SH-SY5Y (cell line): ENCODE measurements around the gene DLGAP1.

Experiments used
- GATA2 ChIP-seq: IDR thresholded peaks from 2 replicates; pipeline ENCODE4 v1.6.1; 2011; ENCODE audit warnings: mild to moderate bottlenecking, low read depth, low read length
- GATA3 ChIP-seq: IDR thresholded peaks from 2 replicates; pipeline ENCODE4 v1.6.1; 2011; ENCODE audit warnings: low read depth, mild to moderate bottlenecking, low read length, moderate library complexity

Gene DLGAP1

DNA sequence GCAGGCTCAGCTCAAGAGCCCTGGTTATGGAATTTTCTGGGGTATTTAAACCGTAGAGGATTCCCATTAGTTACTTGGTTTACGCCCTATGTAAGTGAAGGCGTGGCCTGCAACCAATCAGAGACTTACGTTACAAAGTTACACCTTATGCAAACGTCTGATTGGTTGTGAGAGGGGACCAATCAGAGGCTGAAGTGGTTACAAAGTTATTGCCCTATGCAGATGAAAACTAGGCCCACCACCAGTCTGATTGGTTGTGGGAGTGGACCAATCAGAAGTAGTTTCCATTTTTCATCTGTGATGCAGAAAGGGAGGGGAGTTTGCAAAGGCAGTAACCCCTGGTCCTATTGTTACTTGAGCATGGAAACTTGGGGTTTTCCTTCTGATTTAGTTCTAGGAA, 49.1 kb downstream of the DLGAP1 start:
- TF ChIP-seq GATA2 (no peak), GATA3 (no peak)

DNA sequence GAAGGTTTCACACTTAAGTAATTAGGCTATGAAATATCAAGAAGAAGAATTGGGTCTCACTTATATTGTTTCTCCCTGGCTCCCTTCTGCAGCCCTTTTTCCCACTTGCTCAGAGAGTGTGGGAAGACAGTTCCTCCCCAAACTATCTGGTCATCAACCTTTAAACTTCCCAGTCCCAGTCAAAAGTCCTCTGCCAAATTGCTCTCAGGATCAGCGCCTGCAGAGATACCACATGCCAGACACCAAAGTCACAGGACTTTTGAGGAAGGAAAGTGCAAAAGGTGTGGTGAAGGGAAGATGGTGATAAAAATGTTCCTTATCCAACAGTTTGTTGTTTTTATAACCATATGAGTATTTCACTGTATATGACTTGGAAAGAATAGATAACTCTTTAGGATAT, 51.3 kb downstream of the DLGAP1 start:
- no peak for TF ChIP-seq GATA2

DNA sequence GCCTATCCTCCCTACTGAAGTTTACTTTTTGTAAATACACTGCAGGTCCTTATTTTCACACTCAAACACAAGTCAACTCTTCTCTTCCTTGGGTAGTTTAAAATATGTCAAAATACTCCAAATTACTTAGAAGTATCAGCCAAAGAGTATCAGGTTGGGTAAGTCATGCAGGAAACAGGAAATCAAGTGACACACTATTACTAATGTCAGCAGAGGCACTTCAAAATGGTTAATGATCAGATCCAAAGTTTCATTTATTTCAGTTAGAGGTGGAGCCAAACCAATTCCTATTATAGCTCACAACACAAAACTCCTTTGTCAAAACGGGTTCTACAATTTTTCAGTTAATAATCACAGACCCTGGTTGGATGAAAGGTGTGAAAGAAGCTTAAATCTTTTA, 54.2 kb downstream of the DLGAP1 start:
- TF ChIP-seq GATA3 (no peak), GATA2 (no peak)

DNA sequence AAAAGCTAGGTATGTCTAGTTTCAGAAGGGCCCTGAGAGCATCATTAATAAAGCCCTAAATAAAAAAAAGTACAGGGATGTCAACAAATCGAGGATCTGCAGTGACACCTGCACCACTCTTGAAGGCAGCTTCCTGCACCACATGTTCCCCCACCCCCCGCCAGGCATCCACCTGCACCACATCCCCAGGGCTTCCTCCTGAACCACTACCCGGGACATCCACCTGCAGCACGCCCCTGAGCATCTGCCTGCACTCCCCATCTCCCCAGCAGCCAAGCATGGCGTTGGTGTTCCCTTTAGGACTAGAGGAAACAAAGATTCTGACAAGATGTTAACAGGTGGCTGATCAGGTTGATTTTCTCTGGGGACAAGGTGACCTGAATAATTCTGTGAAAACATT, 55.2 kb downstream of the DLGAP1 start:
- TF ChIP-seq GATA2 (no peak), GATA3 (no peak)

DNA sequence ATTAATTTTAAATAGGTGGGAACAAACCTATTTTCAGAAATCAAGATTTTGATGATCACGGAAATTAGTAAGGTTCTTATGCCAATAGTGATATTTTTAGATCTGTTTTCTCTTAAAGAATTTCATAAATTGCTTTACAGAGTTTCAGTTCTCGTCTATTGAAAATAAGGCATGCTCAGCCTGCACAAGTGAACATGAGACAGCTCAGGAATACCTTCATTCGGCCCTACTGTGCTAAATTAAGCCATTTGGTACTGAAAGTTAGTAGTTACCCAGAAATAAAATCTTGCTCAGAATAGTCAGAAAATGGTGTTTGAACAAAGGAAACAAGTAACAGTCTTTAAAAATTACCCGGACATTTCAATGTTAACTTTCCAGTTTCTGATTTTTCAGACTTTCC, 60.4 kb downstream of the DLGAP1 start:
- TF ChIP-seq GATA2 (no peak), GATA3 (no peak)

DNA sequence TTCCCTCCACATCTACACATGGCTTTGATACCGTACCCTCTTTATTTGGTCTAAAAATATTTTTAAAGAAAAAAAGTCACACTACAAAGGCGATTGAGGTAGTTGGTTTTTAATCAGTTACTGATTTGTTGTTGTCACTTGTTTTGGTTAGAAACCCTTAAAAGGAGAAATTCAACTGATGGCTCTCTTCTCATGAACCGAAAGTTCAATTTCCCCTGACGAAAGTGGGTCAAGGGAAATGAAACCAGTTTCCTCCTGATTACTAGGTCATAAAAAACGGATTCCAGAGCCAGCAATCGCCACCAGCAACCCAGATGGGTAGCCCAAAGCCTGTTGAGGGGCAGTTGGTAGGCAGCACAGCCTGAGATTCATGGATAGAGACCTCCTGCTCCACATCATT, 63.2 kb downstream of the DLGAP1 start:
- no peak for TF ChIP-seq GATA2
- no peak for TF ChIP-seq GATA3

DNA sequence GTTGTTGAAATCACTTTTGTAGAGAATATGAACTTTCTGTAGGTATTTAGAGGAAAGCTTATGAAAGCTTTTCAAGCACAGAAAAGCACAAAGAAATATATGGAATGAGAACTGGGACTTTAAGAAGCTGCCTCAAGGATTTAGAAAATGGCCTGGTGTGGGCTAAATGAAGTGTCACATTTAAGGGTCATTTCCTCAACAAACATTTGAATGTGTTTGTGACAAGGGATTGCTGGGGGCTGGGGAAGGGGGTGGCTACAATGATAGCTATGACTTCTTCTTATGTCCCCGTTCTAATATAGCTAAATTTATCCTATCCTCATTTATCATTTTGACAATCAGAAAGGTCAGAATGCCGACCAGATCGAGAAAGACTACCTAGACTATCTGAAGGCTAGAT, 69.2 kb downstream of the DLGAP1 start:
- TF ChIP-seq GATA3: no peak

DNA sequence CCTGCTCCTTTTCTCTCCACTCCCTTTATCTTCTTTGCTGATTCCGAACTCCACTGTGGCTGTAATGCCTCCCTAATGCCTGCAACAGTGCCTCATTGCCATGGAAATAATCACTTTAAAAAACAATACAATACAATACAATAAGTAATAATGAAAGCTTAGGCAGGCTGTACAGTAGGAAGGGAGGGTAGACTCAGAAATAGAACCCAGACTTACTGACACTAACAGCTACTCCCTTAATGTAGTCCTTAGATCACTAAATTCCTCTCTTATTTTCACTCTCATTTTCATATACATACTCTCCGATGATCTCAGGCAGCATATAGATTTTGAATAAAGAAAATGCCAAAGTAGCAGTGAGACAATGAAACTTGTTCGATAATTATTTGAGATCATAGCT, 70.2 kb downstream of the DLGAP1 start:
- TF ChIP-seq GATA3: no peak
- TF ChIP-seq GATA2: no peak

DNA sequence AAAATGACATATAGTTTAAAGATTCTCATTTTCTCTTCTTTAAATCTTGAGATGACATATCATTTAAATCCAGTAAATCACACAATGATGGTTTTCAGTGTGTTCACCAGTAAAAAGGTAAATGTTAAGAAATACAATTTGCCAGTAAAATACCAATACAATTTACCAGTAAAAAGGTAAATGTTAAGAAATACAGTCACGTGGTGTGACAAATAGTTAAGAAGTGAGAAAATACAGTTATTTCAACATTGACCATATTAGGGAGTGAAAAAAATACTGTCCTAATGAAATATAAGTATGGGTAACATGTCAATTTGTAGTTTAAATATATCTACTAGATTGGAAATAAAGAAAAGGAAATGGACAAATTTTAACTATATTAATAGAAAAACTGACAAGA, 80.5 kb downstream of the DLGAP1 start:
- no peak for TF ChIP-seq GATA2
- TF ChIP-seq GATA3: no peak

DNA sequence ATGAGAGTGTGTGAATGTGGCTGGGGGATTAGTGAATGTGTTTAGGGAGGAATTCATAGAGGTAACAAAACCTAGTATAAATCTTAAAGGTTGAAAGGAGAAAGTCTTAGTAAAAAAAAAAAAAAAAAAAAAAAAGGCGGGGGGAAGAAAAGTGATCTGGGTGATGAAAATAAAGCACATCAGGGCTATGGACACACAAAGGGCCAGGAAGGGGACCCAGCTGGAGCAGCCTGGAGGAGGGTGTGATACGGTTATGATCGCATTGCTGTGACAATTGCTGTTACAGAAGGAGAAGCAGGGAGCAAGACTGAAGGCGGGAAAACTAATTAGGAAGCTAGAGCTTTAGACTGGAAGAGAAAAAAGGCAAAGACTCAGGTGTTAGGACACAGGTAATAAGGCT, 85.4 kb downstream of the DLGAP1 start:
- TF ChIP-seq GATA3: no peak
- no peak for TF ChIP-seq GATA2

DNA sequence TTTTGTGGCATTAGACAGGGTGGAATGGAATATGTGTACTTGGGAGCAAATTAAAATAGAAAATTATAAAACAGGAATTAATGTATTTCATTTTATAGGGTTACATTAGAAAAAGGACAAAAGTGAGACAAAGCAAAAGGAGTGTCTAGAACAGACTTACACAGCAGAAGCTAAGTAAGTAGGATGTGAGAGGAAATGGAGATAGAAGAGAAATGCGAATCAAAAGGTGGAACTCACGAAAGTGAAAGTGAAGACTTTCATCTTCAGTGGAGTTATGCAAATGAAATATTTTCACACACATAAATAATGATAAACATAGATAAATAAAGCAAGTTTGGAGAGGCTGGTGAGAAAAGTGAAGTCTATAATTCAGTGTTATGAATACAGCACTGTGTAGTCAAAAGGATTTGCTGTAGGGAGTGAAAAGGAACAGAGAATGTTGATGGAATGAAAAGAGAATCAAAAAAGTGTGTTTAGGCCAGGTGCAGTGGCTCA, 94.8 kb downstream of the DLGAP1 start:
- TF ChIP-seq GATA3 (no peak), GATA2 (no peak)

DNA sequence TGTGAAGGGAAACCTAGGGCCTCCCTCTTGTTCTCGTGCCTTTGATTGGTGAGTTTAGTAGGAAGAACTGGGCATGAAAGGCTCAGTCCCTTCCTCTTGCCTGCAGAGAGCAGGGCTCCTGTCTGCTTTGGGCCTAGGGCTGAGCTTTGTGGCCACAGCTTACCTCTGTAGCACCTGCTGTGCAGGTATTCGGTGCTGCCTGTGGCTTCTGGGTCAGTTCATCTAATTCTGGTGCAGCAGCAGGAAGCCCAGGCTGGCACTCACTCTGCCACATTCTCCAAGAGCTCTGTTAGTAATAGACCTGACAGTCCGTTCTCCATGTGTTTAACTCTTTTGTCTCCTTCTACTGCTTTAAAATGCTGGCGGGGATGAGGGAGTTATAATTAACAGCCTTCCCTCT, 96.5 kb downstream of the DLGAP1 start:
- no peak for TF ChIP-seq GATA3
- no peak for TF ChIP-seq GATA2

DNA sequence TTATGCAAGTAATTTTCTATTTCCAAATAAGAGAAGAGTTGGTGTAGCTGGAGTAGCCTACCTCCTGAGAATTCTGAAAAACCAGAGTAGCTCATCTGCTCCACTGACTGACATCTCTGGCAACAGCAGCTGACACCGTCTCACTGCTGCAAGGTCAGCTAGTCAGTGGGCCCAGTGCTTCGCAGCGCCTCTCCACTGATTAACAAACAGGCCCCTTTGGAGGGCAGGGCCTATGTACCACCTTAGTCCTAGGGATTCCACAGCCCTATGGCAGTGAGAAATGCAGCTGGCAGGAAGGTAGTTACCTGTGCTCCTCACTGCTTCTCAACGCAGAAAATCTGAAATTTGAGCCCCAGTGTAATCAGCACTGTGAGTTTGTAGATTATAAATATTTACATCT, 97.5 kb downstream of the DLGAP1 start:
- no peak for TF ChIP-seq GATA2
- no peak for TF ChIP-seq GATA3

DNA sequence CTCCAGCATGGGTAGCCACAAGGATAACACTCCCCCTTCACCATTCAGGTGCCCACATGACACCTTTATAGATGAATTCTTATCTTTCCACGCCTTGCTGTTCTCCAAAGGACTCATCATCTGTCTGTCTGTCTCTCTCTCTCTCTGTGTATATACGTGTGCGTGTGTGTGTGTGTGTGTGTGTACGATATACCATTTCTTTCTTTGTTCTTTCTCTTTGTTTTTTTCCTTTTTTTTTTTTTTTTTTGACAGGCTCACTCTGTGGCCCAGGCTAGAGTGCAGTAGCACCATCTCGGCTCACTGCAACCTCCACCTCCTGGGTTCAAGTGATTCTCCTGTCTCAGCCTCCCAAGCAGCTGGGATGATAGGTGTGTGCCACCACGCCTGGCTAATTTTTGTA, 98.2 kb downstream of the DLGAP1 start:
- TF ChIP-seq GATA2 (no peak), GATA3 (no peak)

DNA sequence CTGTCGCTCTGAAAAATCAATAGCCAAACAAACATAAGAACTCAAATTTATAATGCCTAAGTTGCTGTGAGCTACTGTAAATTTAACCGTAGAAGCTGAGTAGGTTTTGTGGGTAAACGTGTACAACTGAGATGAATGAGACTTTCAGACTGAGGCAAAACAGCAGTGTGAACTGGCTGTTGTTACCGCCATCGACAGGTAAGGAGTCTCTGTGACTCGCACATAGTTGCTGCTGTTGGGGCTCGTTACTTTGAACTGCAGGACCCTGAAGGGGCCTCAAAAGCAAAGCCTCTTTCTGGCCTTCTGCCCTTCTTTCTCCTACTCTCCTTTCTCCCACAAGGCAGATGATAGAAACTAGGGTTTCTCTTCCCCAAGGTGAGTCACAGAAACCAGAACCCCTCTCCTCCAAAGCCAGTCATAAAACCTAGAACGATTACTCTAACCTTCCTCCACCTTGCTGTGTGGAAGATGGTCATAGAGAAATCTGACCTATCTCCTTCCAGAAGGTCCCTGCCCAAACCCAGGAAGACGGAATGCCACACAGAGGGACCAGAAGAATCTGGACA, 101.2 kb downstream of the DLGAP1 start:
- no peak for TF ChIP-seq GATA2
- TF ChIP-seq GATA3: no peak

DNA sequence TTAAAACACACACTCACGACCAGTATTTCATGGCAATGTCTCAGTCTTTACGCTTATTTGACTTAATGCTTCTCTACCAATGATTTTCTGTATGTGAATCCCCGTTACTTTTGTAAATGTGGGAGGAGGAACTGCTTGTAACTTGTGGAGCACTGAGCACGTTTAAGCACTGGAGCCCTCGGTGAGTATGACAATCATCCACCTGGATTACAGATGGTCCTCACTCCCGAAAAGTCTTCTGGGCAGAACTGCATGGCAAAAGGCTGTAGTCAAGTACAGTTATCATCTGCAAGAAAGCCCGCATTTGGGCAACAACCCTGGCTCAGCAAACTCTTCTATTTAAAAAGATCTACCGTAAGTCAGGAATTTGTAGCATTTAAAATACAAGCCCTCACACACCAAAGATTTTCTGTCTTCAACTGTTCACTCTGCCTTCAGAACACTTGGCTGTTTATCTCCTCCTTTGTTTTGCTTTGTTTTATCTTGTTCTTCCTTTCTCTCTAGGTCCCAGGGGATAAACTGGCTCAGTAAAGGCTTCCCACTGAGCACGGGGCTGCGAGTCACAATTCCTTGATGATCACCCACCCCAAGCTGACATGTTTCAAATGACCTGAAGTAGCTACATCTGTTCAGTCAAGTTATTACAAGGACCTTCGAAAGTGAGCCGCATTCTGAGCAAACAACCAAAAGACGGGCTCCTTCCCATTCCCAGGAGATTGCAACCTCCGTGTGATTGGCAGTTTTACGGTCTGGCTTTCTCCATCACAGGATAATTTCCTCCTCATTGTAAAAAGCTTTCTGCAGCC, 102.2 kb downstream of the DLGAP1 start:
- TF ChIP-seq GATA2: no peak
- no peak for TF ChIP-seq GATA3

DNA sequence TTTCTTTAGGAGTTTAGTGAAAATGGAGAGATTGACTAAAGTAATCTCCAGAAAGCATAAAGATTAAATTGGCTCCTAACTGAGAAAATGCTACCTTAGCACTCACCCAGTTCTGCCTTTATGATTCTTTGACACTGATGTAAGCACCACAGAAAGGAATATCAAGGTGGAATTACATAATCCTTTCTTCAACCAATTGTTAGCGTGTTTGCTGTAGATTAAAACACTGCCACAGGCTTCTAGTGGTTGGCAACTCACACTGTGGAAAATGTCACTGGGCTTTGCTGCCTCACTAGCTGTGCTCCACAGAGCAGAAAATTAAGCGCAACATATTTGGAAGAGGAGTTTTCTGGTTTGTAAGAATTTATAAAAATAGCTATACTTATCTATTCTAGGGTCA, 104.1 kb downstream of the DLGAP1 start:
- no peak for TF ChIP-seq GATA2
